ENCODE data around the gene NOL9.

- TF ChIP-seq ESRRA (CRISPR knock-in tag; IDR thresholded peaks at IDR 0.05; ENCODE audit: low read depth) (no peak), CTCF (CRISPR knock-in tag; IDR thresholded peaks at IDR 0.05) (no peak), HNRNPUL1 (IDR thresholded peaks at IDR 0.05; ENCODE audit: low read depth, low read length) (no peak), ATF7-NPFF (CRISPR knock-in tag; IDR thresholded peaks at IDR 0.05; ENCODE audit: low read depth) (no peak), RBFOX2 (IDR thresholded peaks at IDR 0.05; ENCODE audit: low read depth, low read length) (no peak), RNF219 (CRISPR knock-in tag; IDR thresholded peaks at IDR 0.05) (no peak), FOSL2 (CRISPR knock-in tag; IDR thresholded peaks at IDR 0.05) (no peak), EZH2 (conservative IDR thresholded peaks at IDR 0.05; ENCODE audit: low read depth, low read length) (no peak), ZNF749 (CRISPR knock-in tag; IDR thresholded peaks at IDR 0.05; ENCODE audit: borderline replicate concordance) (no peak), ZSCAN12 (CRISPR knock-in tag; IDR thresholded peaks at IDR 0.05) (no peak)
Observed at GRCh38 chr1:6547301-6547700, 7.0 kb downstream of the NOL9 start.
